GM08714 (cell line): ENCODE measurements around the gene VASP.

ENCODE experiments used
- H3K4me3 ChIP-seq: fragments of 200-500 bp; sonication (Bioruptor generic); 2 replicates; pipeline ENCODE4 v1.5.1; 2014; ENCODE audit warnings: mild to moderate bottlenecking, low read length, inconsistent platforms
- ZNF274 ChIP-seq: IDR thresholded peaks from 2 replicates; pipeline ENCODE4 v1.6.1; 2012; ENCODE audit warnings: mild to moderate bottlenecking, low read depth, low read length

VASP gene

GRCh38 chr19:45470762-45471081 is 36.6 kb upstream of the VASP start:
- TF ChIP-seq ZNF274, result no peak
- H3K4me3 ChIP-seq, result no peak overlapping the region

DNA sequence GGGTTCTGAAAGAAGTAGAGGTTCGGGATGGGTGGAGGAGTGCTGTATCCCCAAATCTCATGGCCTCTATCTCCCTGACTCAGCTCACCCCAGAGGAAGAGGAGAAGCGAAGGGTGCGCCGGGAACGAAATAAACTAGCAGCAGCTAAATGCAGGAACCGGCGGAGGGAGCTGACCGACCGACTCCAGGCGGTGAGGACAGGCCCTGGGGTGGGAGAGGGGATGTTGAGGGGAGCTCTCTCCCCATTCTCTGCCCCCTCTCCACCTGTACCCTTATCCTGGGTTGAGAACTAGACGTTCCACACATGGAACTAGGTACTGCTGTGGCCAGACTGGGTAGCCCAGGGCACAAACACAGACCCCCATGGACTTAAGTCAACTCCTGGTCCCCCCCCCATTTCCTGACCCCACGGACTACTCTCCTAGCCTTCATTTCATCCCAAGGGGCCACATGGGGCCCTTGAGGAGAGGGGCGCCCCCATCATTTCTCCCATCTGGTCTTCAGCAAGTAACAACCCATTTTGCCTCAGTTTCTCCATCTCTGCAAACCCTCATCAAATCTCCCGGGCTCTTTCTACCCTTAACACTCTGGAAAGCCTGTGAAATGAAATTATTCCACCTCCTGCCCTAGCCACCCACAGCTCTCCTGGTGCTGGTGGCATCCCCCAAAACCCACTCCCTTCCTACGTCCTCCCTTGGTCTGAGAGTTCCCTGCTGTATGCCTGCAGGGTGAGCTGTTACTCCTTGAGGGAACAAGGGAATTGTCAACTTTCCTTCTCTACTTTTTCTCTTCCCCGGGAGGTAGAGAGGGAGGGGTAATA is 36.0 kb upstream of the VASP start:
- no peak for TF ChIP-seq ZNF274
- no peak overlapping the region for H3K4me3 ChIP-seq

DNA sequence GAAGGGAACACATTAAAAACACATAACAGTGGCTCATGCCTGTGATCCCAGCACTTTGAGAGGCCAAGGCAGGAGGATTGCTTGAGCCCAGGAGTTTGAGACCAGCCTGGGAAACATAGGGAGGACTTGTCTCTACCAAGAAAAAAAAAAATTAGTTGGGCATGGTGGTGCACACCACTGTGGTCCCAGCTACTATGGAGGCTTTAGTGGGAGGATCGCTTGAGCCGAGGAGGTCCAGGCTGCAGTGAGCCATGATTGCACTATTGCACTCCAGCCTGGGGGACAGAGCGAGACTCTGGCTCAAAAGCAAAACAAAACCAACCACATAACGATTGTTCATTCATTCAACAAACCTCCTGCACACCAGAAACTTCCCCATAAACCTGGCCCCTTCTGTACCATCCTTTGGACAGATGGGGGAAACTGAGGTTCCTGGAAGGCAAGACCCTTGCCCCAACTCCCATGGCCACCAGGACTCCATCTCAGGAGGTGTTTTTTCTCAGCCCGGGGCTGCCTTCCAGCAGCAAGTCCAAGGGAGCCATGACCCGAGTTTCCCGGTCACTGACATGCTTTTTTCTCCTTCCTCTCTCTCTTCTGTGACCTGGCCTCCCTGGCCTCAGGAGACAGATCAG is 35.2 kb upstream of the VASP start:
- TF ChIP-seq ZNF274, result no peak
- no peak overlapping the region for H3K4me3 ChIP-seq

DNA sequence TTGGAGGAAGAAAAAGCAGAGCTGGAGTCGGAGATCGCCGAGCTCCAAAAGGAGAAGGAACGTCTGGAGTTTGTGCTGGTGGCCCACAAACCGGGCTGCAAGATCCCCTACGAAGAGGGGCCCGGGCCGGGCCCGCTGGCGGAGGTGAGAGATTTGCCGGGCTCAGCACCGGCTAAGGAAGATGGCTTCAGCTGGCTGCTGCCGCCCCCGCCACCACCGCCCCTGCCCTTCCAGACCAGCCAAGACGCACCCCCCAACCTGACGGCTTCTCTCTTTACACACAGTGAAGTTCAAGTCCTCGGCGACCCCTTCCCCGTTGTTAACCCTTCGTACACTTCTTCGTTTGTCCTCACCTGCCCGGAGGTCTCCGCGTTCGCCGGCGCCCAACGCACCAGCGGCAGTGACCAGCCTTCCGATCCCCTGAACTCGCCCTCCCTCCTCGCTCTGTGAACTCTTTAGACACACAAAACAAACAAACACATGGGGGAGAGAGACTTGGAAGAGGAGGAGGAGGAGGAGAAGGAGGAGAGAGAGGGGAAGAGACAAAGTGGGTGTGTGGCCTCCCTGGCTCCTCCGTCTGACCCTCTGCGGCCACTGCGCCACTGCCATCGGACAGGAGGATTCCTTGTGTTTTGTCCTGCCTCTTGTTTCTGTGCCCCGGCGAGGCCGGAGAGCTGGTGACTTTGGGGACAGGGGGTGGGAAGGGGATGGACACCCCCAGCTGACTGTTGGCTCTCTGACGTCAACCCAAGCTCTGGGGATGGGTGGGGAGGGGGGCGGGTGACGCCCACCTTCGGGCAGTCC is 34.5 kb upstream of the VASP start:
- no peak for TF ChIP-seq ZNF274
- no peak overlapping the region for H3K4me3 ChIP-seq

- no peak for TF ChIP-seq ZNF274
- no peak overlapping the region for H3K4me3 ChIP-seq
These were observed 34.0 kb upstream of the VASP start for GRCh38 chr19:45473367-45473681.

- no peak for TF ChIP-seq ZNF274
- no peak overlapping the region for H3K4me3 ChIP-seq
These were observed 33.3 kb upstream of the VASP start for GRCh38 chr19:45473682-45474605.

DNA sequence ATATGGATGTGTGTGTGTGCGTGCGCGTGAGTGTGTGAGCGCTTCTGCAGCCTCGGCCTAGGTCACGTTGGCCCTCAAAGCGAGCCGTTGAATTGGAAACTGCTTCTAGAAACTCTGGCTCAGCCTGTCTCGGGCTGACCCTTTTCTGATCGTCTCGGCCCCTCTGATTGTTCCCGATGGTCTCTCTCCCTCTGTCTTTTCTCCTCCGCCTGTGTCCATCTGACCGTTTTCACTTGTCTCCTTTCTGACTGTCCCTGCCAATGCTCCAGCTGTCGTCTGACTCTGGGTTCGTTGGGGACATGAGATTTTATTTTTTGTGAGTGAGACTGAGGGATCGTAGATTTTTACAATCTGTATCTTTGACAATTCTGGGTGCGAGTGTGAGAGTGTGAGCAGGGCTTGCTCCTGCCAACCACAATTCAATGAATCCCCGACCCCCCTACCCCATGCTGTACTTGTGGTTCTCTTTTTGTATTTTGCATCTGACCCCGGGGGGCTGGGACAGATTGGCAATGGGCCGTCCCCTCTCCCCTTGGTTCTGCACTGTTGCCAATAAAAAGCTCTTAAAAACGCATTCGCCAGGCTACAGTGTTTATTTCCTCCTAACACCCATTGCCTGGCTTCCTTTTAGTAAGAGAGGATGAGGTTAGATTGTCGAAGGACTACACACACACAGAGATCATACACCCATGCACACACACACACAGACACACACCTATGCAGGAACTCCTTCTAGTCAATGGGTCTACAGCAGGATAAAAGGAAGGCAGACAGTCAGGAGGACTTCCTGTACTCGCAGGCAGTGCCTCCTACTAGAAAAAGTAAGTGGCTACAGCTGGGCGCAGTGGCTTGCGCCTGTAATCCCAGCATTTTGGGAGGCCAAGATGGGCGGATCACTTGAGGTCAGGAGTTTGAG is 32.4 kb upstream of the VASP start:
- no peak overlapping the region for H3K4me3 ChIP-seq
- TF ChIP-seq ZNF274, result no peak

- no peak overlapping the region for H3K4me3 ChIP-seq
- TF ChIP-seq ZNF274, result no peak
These were observed 31.6 kb upstream of the VASP start for GRCh38 chr19:45475537-45476291.

- TF ChIP-seq ZNF274, result no peak
- no peak overlapping the region for H3K4me3 ChIP-seq
These were observed 31.0 kb upstream of the VASP start for GRCh38 chr19:45476304-45476703.

DNA sequence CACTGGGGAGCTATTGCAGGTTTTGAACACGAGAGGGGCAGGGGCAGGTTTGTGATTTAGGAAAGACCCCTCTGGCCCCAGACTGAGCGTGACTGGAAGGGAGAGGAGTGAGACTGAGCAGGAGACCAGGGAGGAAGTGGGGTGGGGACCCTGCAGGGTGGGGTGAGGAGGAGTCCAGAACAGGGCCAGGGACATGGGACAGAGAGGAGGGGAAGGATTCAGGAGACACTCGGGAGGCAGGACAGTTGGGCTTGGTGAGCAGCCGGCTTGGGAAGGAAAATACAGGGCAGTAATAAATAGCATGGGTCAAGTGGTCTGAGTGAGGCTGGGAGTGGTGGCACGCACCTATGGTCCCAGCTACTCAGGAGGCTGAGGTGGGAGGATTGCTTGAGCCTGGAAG is 30.1 kb upstream of the VASP start:
- no peak overlapping the region for H3K4me3 ChIP-seq
- TF ChIP-seq ZNF274, result no peak

GRCh38 chr19:45477713-45478453 is 29.4 kb upstream of the VASP start:
- TF ChIP-seq ZNF274, result no peak

More at GRCh38 chr19:45477713-45478453, 29.4 kb upstream of the VASP start:
- H3K4me3 ChIP-seq, result peak overlapping the region; percentile 80; the same call in 1 of the 2 replicates
